ENCODE results near the gene SPECC1.

DNA sequence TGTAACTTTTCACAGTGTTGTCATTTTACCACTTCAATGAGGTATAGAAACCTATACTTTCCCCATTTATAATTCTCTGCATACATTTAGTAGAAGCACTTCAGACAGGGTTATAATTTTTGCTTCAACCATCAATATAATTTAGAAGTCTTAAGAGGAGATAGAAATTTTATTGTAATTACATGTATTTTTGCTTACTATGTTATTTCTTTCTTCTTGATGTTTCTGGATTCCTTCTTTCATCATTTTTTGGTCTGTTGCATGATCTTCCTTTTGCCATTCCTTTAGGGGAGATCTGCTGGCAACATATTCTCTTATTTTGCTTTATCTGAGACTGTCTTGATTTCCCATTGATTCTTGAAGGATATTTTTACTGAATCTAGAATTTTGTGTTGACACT is 31.1 kb downstream of the SPECC1 start:
- TF ChIP-seq, protein P1, sequence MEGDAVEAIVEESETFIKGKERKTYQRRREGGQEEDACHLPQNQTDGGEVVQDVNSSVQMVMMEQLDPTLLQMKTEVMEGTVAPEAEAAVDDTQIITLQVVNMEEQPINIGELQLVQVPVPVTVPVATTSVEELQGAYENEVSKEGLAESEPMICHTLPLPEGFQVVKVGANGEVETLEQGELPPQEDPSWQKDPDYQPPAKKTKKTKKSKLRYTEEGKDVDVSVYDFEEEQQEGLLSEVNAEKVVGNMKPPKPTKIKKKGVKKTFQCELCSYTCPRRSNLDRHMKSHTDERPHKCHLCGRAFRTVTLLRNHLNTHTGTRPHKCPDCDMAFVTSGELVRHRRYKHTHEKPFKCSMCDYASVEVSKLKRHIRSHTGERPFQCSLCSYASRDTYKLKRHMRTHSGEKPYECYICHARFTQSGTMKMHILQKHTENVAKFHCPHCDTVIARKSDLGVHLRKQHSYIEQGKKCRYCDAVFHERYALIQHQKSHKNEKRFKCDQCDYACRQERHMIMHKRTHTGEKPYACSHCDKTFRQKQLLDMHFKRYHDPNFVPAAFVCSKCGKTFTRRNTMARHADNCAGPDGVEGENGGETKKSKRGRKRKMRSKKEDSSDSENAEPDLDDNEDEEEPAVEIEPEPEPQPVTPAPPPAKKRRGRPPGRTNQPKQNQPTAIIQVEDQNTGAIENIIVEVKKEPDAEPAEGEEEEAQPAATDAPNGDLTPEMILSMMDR (conservative IDR thresholded peaks at IDR 0.05; ENCODE audit: low read depth, low read length): no peak
- TF ChIP-seq EZH2phosphoT487 (IDR thresholded peaks at IDR 0.05; ENCODE audit: borderline replicate concordance, low read length) (no peak), EZH2 (IDR thresholded peaks at IDR 0.05; ENCODE audit: low read length, unreplicated experiment) (no peak)

Measured in PC-3 (cell line).